Suppressor macrophage (primary cell): Measurements from ENCODE around the gene CENPB.
A peak's percentile ranks its signal among the peaks of the same experiment; 100 is the strongest.

Experiments
- DNase-seq, 4 experiments: peaks; one replicate each; pipeline ENCODE4 v3.0.0-alpha.2; 2020 to 2022

CENPB gene

GRCh38 chr20:3766422-3767109 lies 20.0 kb downstream of the CENPB start:
- peak in 2 of 4 experiments; percentile 35 to 44 for DNase-seq

DNA sequence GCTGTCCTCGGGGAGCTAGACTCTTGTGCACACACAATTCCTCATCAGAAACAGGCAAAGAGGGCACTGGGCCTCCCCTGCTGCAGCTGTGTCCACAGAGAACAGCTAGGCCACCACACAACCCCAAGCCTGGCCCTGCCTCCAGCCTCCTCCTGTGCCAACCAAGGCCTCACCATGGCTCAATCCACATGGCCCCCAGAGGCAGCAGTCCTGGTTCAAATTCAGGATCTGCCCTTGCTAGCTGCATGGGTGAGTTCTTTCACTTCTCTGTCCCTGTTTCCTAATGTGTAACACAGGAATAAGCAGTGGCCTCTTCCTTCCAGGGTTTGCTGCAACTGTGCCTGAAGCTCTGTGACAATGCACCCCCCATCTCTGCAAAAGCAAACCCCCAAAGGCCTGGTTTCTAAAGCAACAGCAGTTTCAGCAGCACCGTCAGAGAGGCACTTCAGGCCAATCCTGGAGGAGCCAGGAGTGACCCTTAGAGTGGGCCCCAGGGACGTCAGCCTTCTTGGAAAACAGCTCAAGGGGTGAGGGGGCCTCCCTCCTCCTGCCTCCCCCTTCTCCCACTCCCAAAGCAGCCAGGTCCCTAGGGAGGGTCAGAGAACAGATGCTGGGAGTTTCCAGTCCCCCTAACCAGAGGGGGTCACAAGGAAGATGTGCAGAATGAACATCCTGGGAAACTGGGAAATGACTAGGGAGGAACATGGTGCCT lies 21.2 kb downstream of the CENPB start:
- peak; percentile 17 to 68 (median 54) for DNase-seq

- no peak for DNase-seq
These were observed 21.9 kb downstream of the CENPB start for GRCh38 chr20:3764659-3765058.

- DNase-seq, result peak; percentile 76 to 88 (median 85)
These were observed 22.6 kb downstream of the CENPB start for GRCh38 chr20:3763671-3764601.

GRCh38 chr20:3760655-3761348 lies 25.7 kb downstream of the CENPB start:
- no peak for DNase-seq

DNA sequence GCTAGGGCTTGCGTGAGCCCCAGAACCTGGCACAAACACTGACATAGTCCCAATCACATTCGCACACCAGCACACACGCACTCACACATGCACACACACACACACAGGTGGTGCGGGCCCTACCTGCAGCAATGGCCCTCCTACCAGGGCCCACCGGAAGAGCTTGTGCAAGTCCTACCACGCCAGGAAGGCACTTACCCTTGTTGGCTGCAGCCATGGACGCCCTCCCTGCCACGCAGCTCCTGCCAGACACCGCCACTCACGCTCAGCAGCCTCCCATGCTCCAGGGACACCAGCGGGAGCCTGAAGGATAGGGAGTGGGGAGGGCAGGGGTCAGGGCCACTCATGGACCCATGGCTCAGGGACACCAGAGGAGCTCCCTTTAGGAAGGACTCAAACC lies 26.7 kb downstream of the CENPB start:
- DNase-seq, result no peak

GRCh38 chr20:3759316-3759823 lies 27.2 kb downstream of the CENPB start:
- no peak for DNase-seq

GRCh38 chr20:3758566-3758965 lies 28.0 kb downstream of the CENPB start:
- no peak for DNase-seq

DNA sequence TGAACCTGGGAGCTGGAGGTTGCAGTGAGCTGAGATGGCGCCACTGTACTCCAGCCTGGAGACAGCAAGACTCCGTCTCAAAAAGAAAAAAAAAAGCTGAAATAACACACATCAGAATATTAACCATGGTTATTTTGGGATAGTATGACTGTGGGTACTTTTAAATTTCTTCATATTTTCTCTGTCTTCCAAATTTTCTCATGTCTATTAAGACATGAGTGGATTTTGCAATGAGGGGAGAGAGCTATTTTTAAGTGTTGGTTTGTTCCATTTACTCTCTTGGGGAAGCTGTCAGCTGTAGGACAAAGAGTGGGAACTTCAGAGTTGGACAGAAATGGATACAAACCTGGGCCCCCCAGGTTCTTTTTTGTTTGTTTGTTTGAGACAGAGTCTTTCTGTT lies 29.3 kb downstream of the CENPB start:
- peak; percentile 17 to 82 (median 59) for DNase-seq

- DNase-seq, result no peak
These were observed 30.6 kb downstream of the CENPB start for GRCh38 chr20:3755814-3756480.

DNA sequence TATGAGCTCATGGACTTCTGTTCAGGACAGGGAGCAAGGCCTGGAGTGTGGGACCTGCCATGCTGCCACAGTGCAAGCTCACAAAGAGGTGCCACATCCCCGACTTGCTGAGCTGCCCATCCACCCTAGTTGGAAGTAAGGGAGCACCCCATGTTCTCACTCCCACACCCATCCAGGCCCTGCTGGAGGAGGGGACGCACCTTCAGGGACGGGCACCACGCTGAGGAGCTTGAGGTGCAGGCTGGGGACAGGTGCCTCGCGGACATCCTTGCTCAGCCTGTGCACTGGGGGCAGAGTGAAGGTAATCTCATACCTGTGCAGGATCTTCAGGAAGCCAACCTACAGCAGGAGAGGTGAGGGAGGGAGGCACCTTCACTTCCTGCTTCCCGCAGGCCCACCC lies 31.3 kb downstream of the CENPB start:
- DNase-seq, result no peak

DNA sequence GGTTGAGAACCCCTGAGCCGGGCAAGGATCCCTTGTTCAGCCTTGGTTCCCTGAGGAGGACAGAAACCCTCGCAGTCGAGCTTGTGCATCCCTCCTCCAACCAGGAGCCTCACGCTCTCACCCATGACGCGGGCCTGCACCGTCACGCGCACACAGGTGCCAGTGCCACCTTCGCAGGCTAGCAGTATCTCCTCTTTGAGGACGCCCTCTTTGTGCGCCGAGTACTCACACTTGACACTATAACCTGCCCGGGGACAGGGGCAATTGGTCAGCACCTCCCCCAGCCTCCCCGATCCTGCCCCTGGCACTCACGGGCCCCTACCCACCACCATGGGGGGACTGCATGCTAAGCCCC lies 32.3 kb downstream of the CENPB start:
- DNase-seq, result no peak

- DNase-seq, result no peak
These were observed 32.9 kb downstream of the CENPB start for GRCh38 chr20:3753501-3754275.

- peak; percentile 68 to 88 (median 82) for DNase-seq
These were observed 33.4 kb downstream of the CENPB start for GRCh38 chr20:3753098-3753497.

DNA sequence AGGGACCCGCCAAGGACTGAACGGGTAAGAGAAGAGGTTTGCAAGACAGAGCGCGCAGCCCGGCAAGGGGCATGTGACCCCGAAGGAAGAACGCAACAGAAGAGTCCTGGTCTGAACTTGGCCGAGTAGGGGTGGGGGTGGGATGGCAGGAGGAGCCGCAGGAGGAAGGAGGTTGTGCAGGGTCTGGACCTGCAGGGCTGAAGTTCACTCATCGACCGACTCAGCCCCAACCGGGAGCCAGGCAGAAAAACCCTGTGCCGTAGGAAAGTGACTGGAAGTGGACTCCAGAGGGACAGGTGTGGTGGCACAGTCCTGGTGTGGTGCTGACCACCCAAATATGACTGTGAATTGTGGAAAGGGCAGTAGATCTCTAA lies 34.2 kb downstream of the CENPB start:
- no peak for DNase-seq

- DNase-seq, result peak; percentile 72 to 86 (median 84)
These were observed 34.7 kb downstream of the CENPB start for GRCh38 chr20:3751675-3752385.

DNA sequence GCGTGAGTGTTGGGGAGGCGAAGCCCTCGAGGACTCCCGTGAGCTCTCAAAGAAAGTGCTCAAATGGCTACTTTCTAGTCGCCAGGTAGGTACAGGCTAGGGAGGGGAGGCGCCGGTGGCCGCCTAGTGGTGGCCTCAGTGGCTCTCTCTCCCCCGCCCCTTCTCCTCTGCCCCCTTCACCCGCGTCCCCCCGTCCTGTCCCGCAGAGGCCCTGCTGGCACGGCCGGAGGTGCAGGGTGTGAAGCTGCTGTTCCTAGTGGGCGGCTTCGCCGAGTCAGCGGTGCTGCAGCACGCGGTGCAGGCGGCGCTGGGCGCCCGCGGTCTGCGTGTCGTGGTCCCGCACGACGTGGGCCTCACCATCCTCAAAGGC lies 35.2 kb downstream of the CENPB start:
- DNase-seq, result no peak

GRCh38 chr20:3749689-3750531 lies 36.6 kb downstream of the CENPB start:
- peak; percentile 47 to 69 (median 58) for DNase-seq

- no peak for DNase-seq
These were observed 37.4 kb downstream of the CENPB start for GRCh38 chr20:3749087-3749688.
